HG03095 (cell line): Measurements from ENCODE around the gene PITPNM3.

Experiments used
- ATAC-seq: cut with Tn5 transposase; IDR thresholded peaks from one replicate; pipeline ENCODE4 v1.9.1; 2021; ENCODE audit warnings: moderate library complexity; ENCODE audit not compliant: unreplicated experiment

PITPNM3 gene

DNA sequence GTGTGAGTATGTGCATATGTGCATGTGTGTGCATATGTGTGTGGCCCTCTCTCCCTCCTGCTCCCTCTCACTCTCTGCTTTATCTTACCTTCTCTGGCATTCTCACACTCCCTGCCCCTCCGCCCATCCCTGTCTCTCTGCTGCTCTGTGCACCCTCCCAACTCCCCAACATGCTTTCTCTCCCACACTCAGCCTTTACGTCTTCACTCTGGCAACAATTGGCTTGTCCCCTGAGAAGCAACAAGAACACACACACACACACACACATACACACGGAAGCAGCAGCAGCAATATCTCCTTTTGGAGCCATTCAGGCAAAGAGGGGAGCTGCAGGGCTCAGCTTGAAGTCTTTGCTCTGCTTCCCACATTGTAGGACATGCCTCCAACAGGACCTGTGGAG is 27.8 kb downstream of the PITPNM3 start:
- no peak for ATAC-seq

DNA sequence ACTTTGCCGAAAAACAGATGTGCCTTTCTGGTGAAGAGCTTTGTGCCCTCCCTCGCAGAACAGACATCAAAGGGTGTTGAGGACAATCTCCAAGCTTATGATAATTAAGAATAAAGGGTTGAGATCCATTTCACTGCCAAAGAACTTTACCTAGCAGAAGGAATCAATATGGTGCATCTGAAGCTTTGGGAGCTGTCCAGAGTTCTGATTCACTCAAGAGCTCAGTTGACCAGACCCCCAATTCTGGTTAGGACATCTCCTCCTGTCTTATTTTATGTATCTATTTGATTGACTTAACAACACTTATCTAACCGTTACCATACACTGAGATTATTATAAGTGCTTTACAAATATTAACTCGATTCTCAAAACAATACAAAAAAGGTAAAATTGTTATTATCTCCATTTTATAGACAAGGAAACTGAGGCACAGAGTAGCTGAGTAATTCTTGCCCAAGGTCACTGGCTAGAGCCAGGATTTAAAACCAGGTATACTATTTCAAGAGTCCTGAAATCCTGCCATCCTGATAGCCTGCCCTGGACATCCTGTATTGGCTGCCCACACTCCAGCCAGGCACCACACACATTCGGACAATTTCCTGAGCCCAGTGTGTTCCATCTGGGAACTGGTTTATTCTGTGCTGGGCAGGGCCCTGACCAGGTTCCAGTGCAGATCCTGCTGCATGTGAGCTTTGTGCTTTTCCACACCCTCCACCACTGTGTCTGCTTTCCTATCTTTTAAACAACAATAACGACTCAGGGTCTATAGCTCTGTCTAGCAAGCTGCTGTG is 29.8 kb downstream of the PITPNM3 start:
- no peak for ATAC-seq

DNA sequence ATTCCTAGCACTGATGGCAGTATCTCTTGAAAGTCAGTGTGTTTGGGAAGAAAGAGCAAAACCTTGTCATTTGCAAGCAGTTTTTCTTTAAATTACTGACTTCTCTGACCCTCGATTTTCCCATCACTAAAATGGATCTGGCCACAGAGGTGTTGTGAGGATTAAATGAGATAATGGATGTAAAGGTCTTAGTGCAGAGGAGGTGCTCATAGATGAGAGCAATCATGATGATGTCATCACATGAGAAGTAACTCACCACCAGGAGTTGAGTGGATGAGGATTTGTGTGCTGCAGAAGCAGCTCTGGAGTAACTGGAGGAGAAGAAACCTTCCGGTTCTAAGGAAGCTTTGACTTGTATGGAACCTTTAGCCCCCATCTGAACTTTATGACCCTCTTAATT is 30.6 kb downstream of the PITPNM3 start:
- no peak for ATAC-seq

DNA sequence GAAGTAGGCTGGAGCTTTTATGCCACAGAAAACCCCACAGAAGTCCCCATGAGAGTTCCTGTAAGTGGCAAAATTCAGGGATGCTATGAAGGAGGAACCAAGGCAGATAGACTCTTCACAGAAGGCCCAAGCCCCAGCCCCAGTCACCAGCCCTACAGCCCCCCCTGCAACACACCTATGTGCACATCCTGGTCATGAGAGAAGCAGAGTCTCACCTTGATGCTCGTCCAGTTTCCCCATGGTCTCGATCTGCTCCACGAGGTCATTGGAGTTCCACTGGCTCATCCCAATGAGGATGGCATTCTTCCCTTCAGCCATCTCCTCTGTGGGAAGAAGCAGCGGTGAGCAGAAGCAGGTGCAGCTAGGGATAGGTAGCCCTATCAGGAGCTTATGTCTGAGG is 31.2 kb downstream of the PITPNM3 start:
- no peak for ATAC-seq

DNA sequence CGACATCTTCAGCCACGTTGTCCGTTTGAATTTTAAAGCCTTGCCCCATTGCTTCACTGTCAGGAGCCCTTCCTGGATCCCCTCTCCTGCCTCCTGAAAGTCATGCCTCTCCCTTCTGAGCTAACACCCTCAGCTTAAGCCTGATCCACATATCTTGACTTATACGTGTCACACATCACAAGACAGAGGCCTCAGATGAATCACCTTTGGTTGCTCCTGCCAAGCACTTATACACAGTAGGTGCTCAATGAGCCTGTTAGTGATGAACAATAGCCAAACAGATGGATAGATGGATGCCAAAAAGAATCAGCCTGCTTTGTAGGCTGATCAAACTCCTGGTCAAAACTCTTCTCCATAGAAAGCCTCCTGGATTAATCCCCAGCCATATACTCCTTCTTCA is 31.8 kb downstream of the PITPNM3 start:
- ATAC-seq, result no peak

DNA sequence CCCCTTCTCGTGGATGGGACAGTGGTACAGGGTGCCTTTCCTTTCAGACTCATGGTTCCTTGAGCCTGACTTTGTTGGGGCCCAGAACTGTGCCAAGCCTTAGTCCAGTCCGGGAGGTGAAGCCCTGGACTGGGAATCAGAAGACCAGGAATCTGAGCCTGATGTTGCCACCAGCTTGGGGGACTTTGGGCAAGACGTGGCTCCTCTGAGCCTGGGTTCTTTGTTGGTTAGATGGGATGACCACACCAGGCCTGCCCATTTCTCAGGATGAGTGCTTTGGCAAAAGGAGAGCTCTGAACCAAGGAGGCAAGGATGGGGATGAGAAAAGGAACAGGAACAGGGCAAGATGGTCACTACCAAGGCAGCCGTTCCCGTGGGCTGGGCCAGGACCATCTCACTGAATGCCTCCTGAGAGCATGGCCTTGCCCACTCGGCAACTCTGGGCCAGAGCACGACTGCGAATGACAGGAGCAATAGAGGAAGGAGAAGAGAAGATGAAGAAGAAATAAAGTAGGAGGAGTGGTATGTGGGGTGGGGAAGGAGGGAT is 32.5 kb downstream of the PITPNM3 start:
- no peak for ATAC-seq

DNA sequence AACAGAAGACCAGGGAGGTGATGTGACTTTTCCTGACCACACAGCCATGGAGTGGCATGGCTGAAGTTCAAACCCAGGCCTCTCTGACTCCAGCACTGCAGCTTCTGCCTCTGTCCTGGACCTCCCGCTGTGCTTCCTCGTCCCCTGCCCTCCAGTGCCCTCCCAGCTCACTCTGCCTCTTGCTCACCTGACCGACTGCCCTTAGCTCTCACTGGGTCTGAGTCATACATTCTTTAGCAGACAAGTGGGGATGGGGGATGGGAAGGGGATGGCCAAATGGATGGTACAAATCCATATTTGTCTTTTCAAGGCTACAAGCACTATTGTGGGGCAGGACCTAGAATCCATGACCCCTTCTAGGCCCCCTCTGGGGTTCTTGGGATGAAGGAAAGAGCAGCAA is 33.0 kb downstream of the PITPNM3 start:
- ATAC-seq, result no peak

DNA sequence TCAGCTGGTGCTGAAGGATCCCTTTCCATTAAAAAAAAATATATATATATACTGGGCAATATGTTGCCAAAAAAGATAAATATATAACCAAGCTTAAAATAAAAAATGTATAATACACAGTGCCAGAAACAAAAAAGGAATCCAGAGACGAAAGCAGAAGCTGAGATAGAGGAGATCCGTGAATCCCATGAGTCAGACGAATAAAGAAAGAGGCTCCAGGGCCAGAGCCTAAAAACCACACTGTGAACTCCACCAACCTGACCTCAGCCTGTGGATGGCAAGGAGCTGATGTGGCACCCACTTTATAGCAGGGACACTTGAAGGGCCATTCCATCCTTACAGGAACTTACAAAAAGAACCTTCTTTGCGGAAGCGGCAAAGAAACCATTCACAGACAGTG is 34.8 kb downstream of the PITPNM3 start:
- no peak for ATAC-seq

DNA sequence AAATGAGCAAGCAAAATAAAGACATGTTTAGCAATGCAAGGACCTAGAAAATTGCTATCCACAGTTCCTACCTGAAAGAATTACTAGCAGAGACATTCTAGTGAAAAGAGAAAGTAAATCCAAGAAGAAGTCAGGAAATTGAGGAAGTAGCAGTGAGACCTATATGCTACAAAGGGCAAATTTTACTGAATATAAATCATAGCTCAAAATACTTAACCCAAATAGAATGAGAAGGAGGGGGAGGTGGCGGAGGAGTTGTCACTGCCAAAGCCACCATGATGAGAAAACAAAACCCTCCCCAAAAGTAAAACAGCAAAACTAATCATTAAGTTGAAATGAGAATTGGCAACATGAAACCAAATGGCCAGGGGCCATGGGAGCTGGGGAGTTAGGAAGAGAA is 39.3 kb downstream of the PITPNM3 start:
- no peak for ATAC-seq

DNA sequence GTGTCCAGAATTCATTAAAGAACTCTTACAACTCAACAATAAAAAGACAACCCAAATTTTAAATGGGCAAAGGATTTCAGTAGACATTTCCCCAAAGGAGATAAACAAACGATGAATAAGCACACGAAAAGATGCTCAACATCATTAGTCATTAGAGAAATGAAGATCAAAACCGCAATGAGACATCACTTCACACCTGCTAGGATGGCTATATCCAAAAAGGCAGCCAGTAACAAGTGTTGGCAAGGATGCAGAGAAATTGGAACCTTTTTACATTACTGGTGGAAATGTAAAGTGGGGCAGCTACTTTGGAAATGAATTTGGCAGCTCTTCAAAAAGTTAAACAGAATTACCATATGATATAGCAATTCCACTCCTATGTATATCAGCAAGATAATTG is 42.0 kb downstream of the PITPNM3 start:
- ATAC-seq, result no peak

DNA sequence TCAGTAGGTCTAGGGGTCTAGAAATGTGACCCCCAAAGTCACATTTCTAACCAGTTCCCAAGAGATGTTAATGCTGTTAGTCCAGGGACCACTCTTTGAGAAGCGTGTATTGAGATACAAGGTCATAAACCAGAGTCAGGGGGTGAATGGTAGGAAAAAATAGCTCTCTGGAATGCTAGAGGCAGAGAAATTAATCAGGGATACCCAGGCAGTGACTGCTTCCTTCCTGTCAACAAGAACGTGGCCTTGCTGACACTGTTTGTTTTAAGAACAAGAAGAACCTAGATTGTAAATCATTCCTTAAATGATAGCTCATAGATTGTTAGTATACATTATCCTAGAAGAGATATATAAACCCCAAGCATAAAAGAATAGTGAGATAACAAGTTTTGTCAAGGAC is 43.8 kb downstream of the PITPNM3 start:
- ATAC-seq, result no peak

DNA sequence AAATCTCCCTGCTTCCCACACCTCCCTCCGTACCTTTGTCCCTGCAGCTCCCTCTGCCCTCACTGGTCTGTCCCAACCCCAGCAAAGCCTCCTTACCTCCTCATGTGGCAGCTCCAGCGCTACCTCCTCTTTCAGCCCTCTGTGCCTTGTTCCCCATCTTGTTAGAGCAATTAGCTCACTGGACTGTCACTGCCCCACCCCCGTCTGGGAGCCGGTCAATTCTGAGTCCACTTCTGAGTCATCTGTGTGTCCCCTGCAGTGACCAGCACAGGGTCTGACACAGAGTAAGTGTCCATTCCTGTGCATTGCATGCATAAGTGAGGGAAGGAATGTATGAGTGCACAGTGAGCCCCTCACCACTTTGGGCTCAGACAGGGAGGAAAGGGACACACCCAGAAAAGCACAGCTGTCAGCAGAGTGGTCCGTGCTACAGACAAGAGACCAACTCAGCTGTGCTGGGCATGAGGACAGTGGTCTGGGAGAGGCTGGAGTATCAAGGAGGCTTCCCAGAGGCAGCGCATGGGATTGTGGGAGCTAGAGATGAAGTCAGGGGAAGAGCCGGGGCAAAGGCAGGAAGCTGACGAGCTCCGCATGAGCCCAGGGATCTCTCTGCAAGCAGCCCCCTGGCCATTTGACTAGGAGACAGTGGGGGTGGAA is 45.9 kb downstream of the PITPNM3 start:
- ATAC-seq, result no peak

DNA sequence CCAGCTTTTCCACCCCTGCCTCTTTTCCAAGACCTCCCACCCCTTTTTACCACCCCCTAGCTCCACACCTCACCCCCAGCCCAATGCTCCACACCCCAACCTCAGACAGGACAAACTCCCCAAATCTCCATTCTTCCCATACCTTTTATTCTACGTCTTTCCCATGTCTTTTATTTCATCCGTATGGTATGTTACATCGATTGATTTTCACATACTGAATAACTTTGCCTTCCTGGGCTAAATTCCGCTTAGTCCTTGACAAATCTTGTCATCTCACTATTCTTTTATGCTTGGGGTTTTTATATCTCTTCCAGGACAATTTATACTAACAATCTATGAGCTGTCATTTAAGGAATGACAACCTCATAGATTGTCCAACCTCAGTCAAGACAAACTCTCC is 46.4 kb downstream of the PITPNM3 start:
- ATAC-seq, result no peak

DNA sequence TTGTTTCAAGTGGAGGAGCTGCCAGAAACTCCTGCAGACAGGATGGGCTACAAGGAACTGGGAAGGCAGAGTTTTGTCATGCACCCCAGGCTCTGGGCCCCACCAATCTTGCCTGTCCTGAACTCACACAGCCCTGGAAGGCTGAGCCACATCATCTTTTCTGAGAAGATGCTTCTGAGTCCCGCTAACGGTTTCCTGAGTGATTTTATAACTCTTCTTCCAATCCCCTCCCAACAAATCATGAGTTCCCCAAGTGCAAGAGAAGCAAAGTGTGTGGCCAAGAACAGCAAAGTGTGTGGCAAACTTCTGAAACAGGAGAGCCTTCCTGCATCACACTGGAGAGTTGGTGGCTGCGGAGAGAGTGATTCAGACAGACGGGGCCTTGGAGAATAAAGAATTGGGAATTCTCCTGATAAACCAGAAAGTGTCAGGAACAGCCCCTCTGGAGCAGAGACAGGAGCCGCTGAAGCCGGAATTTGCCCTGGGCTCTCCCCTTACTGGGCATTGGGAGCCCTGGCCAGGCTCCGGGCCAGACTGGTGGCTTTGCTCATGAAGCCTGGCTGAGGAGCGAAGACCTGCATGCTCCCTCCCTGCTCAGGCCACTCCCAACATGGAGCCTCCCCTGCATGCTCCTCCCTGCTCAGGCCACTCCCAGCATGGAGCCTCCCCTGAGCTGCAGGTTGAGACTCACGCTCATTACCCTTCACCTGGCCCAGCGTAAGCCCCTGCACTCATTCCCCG is 47.2 kb downstream of the PITPNM3 start:
- ATAC-seq, result no peak

DNA sequence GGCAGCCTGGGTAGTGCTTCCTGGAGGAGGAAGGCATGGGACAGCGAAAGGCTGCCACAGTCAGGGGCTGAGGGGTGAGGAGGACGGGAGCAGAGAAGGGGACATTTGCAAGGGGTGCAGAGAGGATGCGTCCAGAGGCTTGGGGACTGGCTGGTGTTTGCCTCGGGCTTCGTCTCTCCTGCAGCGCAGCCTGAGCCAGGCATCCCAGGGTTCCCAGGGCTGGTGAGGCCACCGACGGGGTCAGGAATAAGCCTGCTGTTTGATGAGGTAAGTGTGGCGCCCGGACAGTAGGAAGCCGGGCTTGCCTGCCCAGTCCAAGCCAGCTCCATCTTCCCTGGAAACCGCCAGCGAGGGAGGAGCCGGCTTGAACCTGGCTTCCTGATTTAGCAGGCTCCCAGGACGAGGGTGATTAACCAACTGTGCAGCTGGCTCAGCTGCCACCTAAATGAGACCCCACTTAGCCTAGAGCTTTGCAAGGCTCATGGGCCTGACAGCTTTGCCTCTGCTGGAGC is 47.8 kb downstream of the PITPNM3 start:
- no peak for ATAC-seq

DNA sequence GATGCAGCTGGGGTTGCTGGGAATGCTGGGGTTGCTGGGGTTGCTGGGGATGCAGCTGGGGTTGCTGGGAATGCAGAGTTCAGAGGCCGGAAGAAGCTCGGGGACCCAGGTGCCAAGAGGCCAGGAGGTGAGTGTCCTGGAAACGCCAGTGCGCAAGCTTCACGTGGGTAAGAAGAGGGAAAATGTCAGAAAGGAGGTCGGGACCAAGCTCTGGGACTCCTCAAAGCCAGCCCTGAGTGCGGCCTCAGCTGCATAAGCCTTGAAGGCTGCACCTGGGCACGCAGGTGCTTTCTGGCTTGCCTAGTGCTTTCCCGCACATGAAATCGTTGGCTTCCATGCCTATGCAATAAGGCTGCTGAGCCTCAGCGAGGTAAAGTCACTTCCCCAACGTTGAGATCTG is 48.3 kb downstream of the PITPNM3 start:
- no peak for ATAC-seq

DNA sequence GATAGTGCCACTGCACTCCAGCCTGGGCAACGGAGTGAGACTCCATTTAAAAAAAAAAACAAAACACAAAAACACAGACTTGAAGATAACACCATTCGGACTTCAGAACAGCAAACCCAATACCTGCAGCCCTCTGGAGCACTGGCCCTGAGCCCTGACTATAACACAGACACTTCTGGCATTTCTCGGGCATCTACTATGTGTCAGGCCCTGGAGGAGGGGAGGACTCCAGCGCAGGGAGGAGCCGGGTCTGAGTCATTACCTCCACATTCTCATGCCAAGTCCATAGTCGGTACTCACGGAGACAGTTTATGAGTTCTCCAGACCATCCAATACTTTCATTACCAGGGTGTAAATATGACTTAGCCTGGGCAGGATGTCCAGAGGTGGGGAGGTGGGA is 48.8 kb downstream of the PITPNM3 start:
- ATAC-seq, result no peak

DNA sequence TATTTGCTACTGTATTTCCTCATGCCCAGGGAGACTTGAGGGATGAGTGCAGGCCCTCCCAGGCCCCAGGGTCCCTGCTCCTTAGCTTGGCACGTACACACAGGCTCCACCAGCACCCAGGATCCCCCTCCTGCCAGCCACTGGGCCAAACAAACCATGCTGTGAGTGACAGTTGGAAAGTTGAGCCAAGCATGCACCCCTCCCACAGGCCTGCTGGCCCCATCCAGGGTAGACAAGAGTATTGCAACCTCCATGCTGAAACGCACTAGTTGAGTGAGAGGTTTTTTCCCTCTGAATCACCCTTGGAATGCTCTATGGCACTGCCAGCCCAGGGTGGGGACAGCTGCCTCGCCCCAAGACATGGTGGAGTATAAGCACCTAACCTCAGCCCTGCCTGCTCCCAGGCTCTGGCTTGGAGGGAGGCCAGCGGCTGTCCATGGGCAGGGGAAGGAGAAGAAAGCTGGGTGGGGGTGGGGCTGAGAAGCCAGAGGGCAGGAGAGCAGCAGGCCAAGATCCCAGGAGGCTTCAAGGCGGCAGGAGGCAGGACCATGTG is 49.6 kb downstream of the PITPNM3 start:
- ATAC-seq, result no peak

DNA sequence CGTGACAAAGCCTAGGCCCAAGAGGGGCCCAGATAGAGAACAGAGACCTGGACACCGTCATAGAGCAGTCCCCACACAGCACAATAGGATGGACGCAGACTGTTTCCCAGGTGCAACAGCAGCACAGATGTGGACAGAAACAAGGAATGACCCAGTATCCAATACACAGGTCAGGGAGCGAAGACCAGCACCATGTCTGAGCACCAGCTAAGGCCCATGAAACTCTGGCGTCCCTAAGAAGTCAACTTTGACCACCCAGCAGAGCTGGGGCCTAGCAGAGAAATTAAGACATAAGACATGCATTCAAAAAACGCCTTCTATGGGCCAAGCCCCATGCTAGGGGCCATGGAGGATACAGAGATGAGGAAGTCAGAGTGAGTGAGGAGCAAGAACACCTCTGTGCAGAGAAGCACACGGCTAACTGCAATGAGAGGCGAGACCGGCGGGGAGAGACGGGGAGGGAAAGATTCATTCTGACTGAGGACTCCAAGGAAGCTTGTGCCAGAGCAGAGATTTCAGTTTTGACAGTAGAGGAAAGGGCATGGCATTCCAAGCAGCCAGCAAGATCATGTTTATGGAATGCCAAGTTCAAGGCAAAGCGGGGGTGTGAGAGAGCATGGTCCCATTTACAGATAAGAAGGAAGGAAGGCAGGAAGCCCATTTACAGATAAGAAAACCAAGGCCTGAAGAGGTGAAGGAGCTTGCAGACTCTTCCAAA is 50.8 kb downstream of the PITPNM3 start:
- no peak for ATAC-seq

DNA sequence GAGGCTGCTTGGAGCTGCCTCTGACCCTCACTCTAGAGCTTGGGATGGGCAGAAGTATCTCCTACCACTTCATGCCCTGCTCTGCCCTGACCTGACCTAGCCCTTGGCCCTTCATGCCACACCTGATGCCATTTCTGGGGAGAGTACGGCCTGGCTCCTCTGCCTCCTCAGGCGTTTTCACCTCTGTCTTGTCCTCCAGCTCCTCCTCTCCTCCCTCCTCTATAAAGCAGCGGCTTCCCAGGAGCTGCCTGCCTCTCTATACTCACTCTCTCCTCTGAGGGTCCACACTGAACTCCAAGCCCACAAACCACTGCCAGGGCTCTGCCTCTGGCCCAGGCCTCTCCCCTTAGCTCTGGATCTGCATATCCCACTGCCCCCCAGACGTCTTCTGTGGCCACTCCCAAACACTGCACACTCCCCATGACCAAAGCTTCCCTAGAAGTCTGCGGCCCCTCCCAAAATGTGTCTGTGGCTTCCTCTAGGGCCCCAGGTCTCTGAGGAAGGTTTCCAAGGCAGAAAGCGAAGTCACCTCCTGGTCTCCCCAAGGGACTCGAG is 52.6 kb downstream of the PITPNM3 start:
- no peak for ATAC-seq
